ENCODE results near the gene GSTA1. TPM values are rescaled to one million over a fixed set of nuclear protein-coding genes. Genes with fewer than 3 reads are reported as not detected.
"Not testable (repeated sequence)": the region's sequence is repeated elsewhere in the genome, so short reads cannot be mapped to it uniquely, and the experiment has no call there.

The GSTA1 gene
- total RNA-seq, 1 experiment from 2014 or later, result not detected

DNA sequence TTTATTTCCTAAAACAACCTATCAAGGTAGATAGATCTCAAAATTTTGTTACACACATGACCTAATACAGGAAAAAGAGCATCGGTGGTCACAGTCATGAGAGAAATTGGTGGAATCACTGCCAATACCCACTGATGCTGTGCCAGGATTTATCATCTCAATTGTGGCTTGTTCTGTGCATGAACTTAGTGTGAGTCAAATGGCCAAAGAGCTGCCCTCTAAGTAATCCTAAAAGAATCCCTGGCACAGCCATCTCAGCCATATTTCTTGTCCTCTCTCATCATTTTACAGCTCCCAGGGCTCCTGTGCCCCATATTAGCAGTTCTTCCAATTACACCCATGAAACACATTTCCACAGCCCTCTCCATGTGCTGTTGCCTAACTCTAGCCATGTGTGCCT lies 30.9 kb upstream of the GSTA1 start:
- no peak overlapping the region for H2BK20ac ChIP-seq (ENCODE audit: low read depth, low read length, poor library complexity, severe bottlenecking)
- no peak overlapping the region for H4K5ac ChIP-seq (ENCODE audit: insufficient read length, low read depth, low read length)
- H4K8ac ChIP-seq (replicated peaks; ENCODE audit: insufficient read length, low read depth, low read length), result no peak overlapping the region
- H2BK12ac ChIP-seq (ENCODE audit: insufficient read length, low read depth, low read length), result no peak overlapping the region
- WGBS (ENCODE audit: extremely low coverage, insufficient read length, low lambda C conversion rate), result no CpG with 5 or more reads among the region's 1 CpG
- no peak overlapping the region for H3K18ac ChIP-seq (ENCODE audit: insufficient read length, low read depth, low read length)
- H3K79me1 ChIP-seq (ENCODE audit: insufficient read depth, low read depth, low read length, poor library complexity, severe bottlenecking), result no peaks in the 10 kb centered on the region
- no peaks in the 10 kb centered on the region for H3K9me3 ChIP-seq (ENCODE audit: control insufficient read depth, low read depth, low read length)
- H2AFZ ChIP-seq (ENCODE audit: low read length), result no peak overlapping the region
- TF ChIP-seq CTCF (conservative IDR thresholded peaks at IDR 0.05), result no peak
- no peak overlapping the region for H3K4ac ChIP-seq (ENCODE audit: low read depth, low read length)
- H3K79me2 ChIP-seq (ENCODE audit: insufficient read depth, low read length), result no peaks in the 10 kb centered on the region
- no peaks in the 10 kb centered on the region for H3K4me1 ChIP-seq (ENCODE audit: insufficient read depth, low read length)
- no peak overlapping the region for H3K9ac ChIP-seq (ENCODE audit: extremely low read depth, insufficient read length, low read length)
- peaks cover 19% of the 10 kb centered on the region for H3K27me3 Mint-ChIP-seq (ENCODE audit: low read depth)
- no peak overlapping the region for H2BK15ac ChIP-seq (ENCODE audit: low read depth, low read length)
- peaks cover 2 to 4% of the 10 kb centered on the region in 2 experiments; a peak in 2 of 5 replicates for H3K9me3 Mint-ChIP-seq
- no peaks in the 10 kb centered on the region for H4K20me1 ChIP-seq (ENCODE audit: control insufficient read depth, insufficient read depth, insufficient read length)
- no peak overlapping the region for H3T11ph ChIP-seq (ENCODE audit: low read length)
- peaks cover 4% of the 10 kb centered on the region in 2 experiments; a peak in 3 of 4 replicates for H3K4me1 Mint-ChIP-seq
- H3K23ac ChIP-seq (ENCODE audit: insufficient read length, low read depth, low read length), result no peak overlapping the region
- H3K36me3 Mint-ChIP-seq (ENCODE audit: insufficient read depth in 1 of 3, low read depth in 3 of 3), result 0 out of 7 replicates have a peak, but pooled peaks cover 0 to 6% (median 0%) of the 10 kb centered on the region in 3 experiments
- H3K14ac ChIP-seq (ENCODE audit: insufficient read depth, low read length), result no peak overlapping the region
- no peak overlapping the region for H2AK5ac ChIP-seq (ENCODE audit: insufficient read length, low read length)
- H2BK120ac ChIP-seq (ENCODE audit: low read depth, low read length, poor library complexity, severe bottlenecking), result no peak overlapping the region
- no peak overlapping the region for H3K27ac Mint-ChIP-seq
- H3K4me2 ChIP-seq (ENCODE audit: insufficient read depth, insufficient read length, low read length), result no peak overlapping the region
- no peak overlapping the region for H3K27ac ChIP-seq (ENCODE audit: insufficient read length, low read depth, low read length)
- H3K56ac ChIP-seq (ENCODE audit: insufficient read length, low read depth, low read length), result no peak overlapping the region
- no peak for DNase-seq
- no peaks in the 10 kb centered on the region for H3K23me2 ChIP-seq (ENCODE audit: insufficient read length, low read depth, low read length, poor library complexity, severe bottlenecking)
- no peak overlapping the region for H3K4me3 Mint-ChIP-seq
- H2BK5ac ChIP-seq (ENCODE audit: insufficient read length, low read length), result no peak overlapping the region
- no peaks in the 10 kb centered on the region for H3K27me3 ChIP-seq (ENCODE audit: insufficient read depth, low read length)
- no peak overlapping the region for H4K91ac ChIP-seq (ENCODE audit: insufficient read length, low read depth, low read length)

- not testable (repeated sequence) for H3T11ph ChIP-seq (ENCODE audit: low read length); H3K14ac ChIP-seq (ENCODE audit: insufficient read depth, low read length); H2BK12ac ChIP-seq (ENCODE audit: insufficient read length, low read depth, low read length); H4K8ac ChIP-seq (replicated peaks; ENCODE audit: insufficient read length, low read depth, low read length); H3K4ac ChIP-seq (ENCODE audit: low read depth, low read length); H2BK15ac ChIP-seq (ENCODE audit: low read depth, low read length); H3K27ac Mint-ChIP-seq; H3K23me2 ChIP-seq (ENCODE audit: insufficient read length, low read depth, low read length, poor library complexity, severe bottlenecking); H3K4me1 ChIP-seq (ENCODE audit: insufficient read depth, low read length); H4K91ac ChIP-seq (ENCODE audit: insufficient read length, low read depth, low read length); H3K4me1 Mint-ChIP-seq; H2BK20ac ChIP-seq (ENCODE audit: low read depth, low read length, poor library complexity, severe bottlenecking); H3K27me3 ChIP-seq (ENCODE audit: insufficient read depth, low read length); H4K20me1 ChIP-seq (ENCODE audit: control insufficient read depth, insufficient read depth, insufficient read length); H3K4me3 Mint-ChIP-seq; H3K79me2 ChIP-seq (ENCODE audit: insufficient read depth, low read length); H3K18ac ChIP-seq (ENCODE audit: insufficient read length, low read depth, low read length); H3K56ac ChIP-seq (ENCODE audit: insufficient read length, low read depth, low read length); H3K4me2 ChIP-seq (ENCODE audit: insufficient read depth, insufficient read length, low read length); DNase-seq; H2AK5ac ChIP-seq (ENCODE audit: insufficient read length, low read length); H2BK120ac ChIP-seq (ENCODE audit: low read depth, low read length, poor library complexity, severe bottlenecking); H4K5ac ChIP-seq (ENCODE audit: insufficient read length, low read depth, low read length); H2BK5ac ChIP-seq (ENCODE audit: insufficient read length, low read length); H3K23ac ChIP-seq (ENCODE audit: insufficient read length, low read depth, low read length); H3K27ac ChIP-seq (ENCODE audit: insufficient read length, low read depth, low read length); H3K79me1 ChIP-seq (ENCODE audit: insufficient read depth, low read depth, low read length, poor library complexity, severe bottlenecking); H3K9ac ChIP-seq (ENCODE audit: extremely low read depth, insufficient read length, low read length); H3K9me3 ChIP-seq (ENCODE audit: control insufficient read depth, low read depth, low read length); H2AFZ ChIP-seq (ENCODE audit: low read length); H3K36me3 Mint-ChIP-seq (ENCODE audit: insufficient read depth in 1 of 3, low read depth in 3 of 3)
- Mint-ChIP-seq H3K27me3 (ENCODE audit: low read depth) (peaks cover 13% of the 10 kb centered on the region), H3K9me3 (peaks cover 8 to 14% of the 10 kb centered on the region in 2 experiments; a peak in 4 of 5 replicates)
- no CpG with 5 or more reads among the region's 4 CpGs for WGBS (ENCODE audit: extremely low coverage, insufficient read length, low lambda C conversion rate)
Observed at GRCh38 chr6:52830869-52831268, 27.3 kb upstream of the GSTA1 start.

Measured in H9 (cell line).